GM23338 (cell line): Measurements from ENCODE around the gene ADAMTS17. TPM values are rescaled to one million over a fixed set of nuclear protein-coding genes. Genes with fewer than 3 reads are reported as not detected.
A peak's percentile ranks its signal among the peaks of the same experiment; 100 is the strongest.

Experiments used
- ATAC-seq: fragments of 200-7000 bp; cut with Tn5 transposase; 3 replicates; pipeline ENCODE4 v1.9.1; 2020
- DNase-seq: peaks from one replicate; pipeline ENCODE4 v3.0.0-alpha.2; 2015; ENCODE audit warnings: low spot score
- H2AFZ ChIP-seq: fragments of 200-600 bp; sonication (generic); 2 replicates; pipeline ENCODE4 v1.8.0; 2016; ENCODE audit warnings: antibody characterized with exemption, mild to moderate bottlenecking, moderate library complexity
- H3F3A ChIP-seq: fragments of 200-600 bp; sonication (generic); replicated peaks from 2 replicates; pipeline ENCODE4 v1.8.0; 2017; ENCODE audit warnings: antibody characterized with exemption, mixed run types, low read depth
- H3K27ac ChIP-seq: fragments of 200-600 bp; sonication (generic); 2 replicates; pipeline ENCODE4 v1.6.1; 2016; ENCODE audit warnings: low read depth
- H3K27me3 ChIP-seq: fragments of 200-600 bp; sonication (generic); 2 replicates; pipeline ENCODE4 v1.8.0; 2016; ENCODE audit warnings: mild to moderate bottlenecking, mixed run types, moderate library complexity; ENCODE audit not compliant: insufficient read depth
- H3K36me3 ChIP-seq: fragments of 200-600 bp; sonication (generic); 2 replicates; pipeline ENCODE4 v1.8.0; 2016; ENCODE audit warnings: mild to moderate bottlenecking; ENCODE audit not compliant: insufficient read depth
- H3K4me1 ChIP-seq: fragments of 200-600 bp; sonication (generic); 2 replicates; pipeline ENCODE4 v1.8.0; 2016; ENCODE audit warnings: mild to moderate bottlenecking, moderate library complexity; ENCODE audit not compliant: insufficient read depth
- H3K4me2 ChIP-seq: fragments of 200-600 bp; sonication (generic); 2 replicates; pipeline ENCODE4 v1.7.1; 2017; ENCODE audit warnings: mixed run types
- H3K4me3 ChIP-seq: fragments of 200-600 bp; sonication (generic); 2 replicates; pipeline ENCODE4 v1.6.1; 2016; ENCODE audit warnings: mixed run types
- H3K79me2 ChIP-seq: fragments of 200-600 bp; sonication (generic); replicated peaks from 2 replicates; pipeline ENCODE4 v1.8.0; 2017; ENCODE audit warnings: mild to moderate bottlenecking; ENCODE audit not compliant: insufficient read depth
- H3K9me2 ChIP-seq: fragments of 200-600 bp; sonication (generic); 2 replicates; pipeline ENCODE4 v1.8.0; 2017; ENCODE audit not compliant: insufficient read depth
- H4K20me1 ChIP-seq: fragments of 200-600 bp; sonication (generic); replicated peaks from 2 replicates; pipeline ENCODE4 v1.8.0; 2017; ENCODE audit warnings: mild to moderate bottlenecking; ENCODE audit not compliant: insufficient read depth
- H3K27ac Mint-ChIP-seq: 2 replicates; pipeline ENCODE4 v1.8.0; 2020; ENCODE audit warnings: inconsistent platforms, mild to moderate bottlenecking, moderate library complexity, mixed read lengths
- H3K27me3 Mint-ChIP-seq: 3 replicates; pipeline ENCODE4 v1.8.0; 2022; ENCODE audit warnings: low read depth, mild to moderate bottlenecking, moderate library complexity, mixed read lengths, inconsistent platforms; ENCODE audit not compliant: insufficient read depth, poor library complexity
- H3K36me3 Mint-ChIP-seq: 3 replicates; pipeline ENCODE4 v1.8.0; 2021; ENCODE audit warnings: low read depth, mild to moderate bottlenecking, inconsistent platforms, moderate library complexity, mixed read lengths
- H3K4me1 Mint-ChIP-seq: 3 replicates; pipeline ENCODE4 v1.8.0; 2020; ENCODE audit warnings: mild to moderate bottlenecking, inconsistent platforms, mixed read lengths
- H3K4me3 Mint-ChIP-seq: 3 replicates; pipeline ENCODE4 v1.8.0; 2021; ENCODE audit warnings: moderate library complexity, mild to moderate bottlenecking, inconsistent platforms, mixed read lengths
- H3K9me3 Mint-ChIP-seq: 3 replicates; pipeline ENCODE4 v1.8.0; 2020; ENCODE audit warnings: moderate library complexity, mild to moderate bottlenecking, inconsistent platforms, mixed read lengths
- CTCF ChIP-seq, 2 experiments: fragments of 200-600 bp in 1 of 2; sonication (generic) in 1 of 2; conservative IDR thresholded peaks; 2 replicates each; pipeline versions ENCODE4 v1.5.1 to v1.6.1; 2016 to 2017; ENCODE audit warnings: antibody characterized with exemption in 2 of 2, low read depth in 2 of 2, mild to moderate bottlenecking in 2 of 2, moderate library complexity in 1 of 2
- JUNB ChIP-seq: IDR thresholded peaks from one replicate; pipeline ENCODE4 v1.6.1; 2016; ENCODE audit warnings: antibody characterized with exemption; ENCODE audit not compliant: unreplicated experiment
- POLR2AphosphoS5 ChIP-seq: IDR thresholded peaks from 2 replicates; pipeline ENCODE4 v1.6.1; 2016; ENCODE audit warnings: antibody characterized with exemption, low read depth
- ZNF114 ChIP-seq: fragments of 250-450 bp; sonication (Bioruptor Pico); IDR thresholded peaks from 2 replicates; pipeline ENCODE4 v1.5.0; 2020; ENCODE audit warnings: mild to moderate bottlenecking, moderate library complexity
- ZNF462 ChIP-seq: fragments of 250-450 bp; sonication (Bioruptor Pico); IDR thresholded peaks from 2 replicates; pipeline ENCODE4 v1.5.0; 2020; ENCODE audit warnings: mild to moderate bottlenecking, moderate library complexity
- polyA plus RNA-seq: library from polyadenylated mRNA; unstranded; fragments of >200 nt; fragmentation: Nextera tagmentation; extraction: Ambion mirVana; gene quantifications from 2 replicates; pipeline ENCODE4 v1.2.1, GENCODE V29; 2016
- total RNA-seq: library from RNA; depleted of rRNA; stranded (reverse); fragments of >200 nt; shearing (Covaris generic); gene quantifications from 2 replicates; pipeline ENCODE4 v1.2.3, GENCODE V29; 2014
- TF ChIP-seq, protein P1 (sequence below): IDR thresholded peaks from 2 replicates; pipeline ENCODE4 v1.6.1; 2016; ENCODE audit warnings: antibody characterized with exemption

ADAMTS17 gene
- total and polyA plus RNA-seq, 2 experiments from 2014 or later, result 0.60 to 3.8 TPM

DNA sequence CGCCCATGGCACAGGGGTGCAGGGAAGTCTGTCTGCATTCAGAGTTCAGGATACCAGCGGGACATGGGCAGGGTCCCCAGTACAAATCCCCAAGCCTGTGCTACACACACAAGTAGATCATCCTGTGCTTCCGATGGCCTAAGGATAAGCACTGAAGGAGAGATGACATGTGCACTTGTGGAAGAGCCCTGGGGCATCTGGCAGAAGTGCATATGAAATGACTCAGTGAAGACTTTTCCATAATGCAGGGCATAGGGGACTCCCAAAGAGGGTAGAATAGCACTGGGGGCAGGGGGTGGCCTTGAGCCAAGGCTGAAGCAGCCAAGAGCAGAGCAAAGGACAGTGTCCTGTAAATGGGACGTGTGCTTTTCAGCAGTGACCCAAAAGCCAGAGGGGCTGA lies 22.9 kb downstream of the ADAMTS17 start:
- no peak overlapping the region for H3K4me3 ChIP-seq
- H3K9me2 ChIP-seq, result no peaks in the 10 kb centered on the region
- no peak overlapping the region for H3K27ac ChIP-seq
- H3F3A ChIP-seq, result no peaks in the 10 kb centered on the region
- H3K36me3 ChIP-seq, result no peaks in the 10 kb centered on the region
- no peaks in the 10 kb centered on the region for H4K20me1 ChIP-seq
- ATAC-seq (no peak), DNase-seq (no peak)
- Mint-ChIP-seq H3K36me3 (peaks cover 4% of the 10 kb centered on the region; the same call in 2 of the 3 replicates), H3K4me3 (no peak overlapping the region), H3K4me1 (no peaks in the 10 kb centered on the region; the same call in 2 of the 3 replicates), H3K27ac (no peak overlapping the region), H3K27me3 (peaks cover 2% of the 10 kb centered on the region), H3K9me3 (peaks cover 8% of the 10 kb centered on the region)
- TF ChIP-seq, protein P1, sequence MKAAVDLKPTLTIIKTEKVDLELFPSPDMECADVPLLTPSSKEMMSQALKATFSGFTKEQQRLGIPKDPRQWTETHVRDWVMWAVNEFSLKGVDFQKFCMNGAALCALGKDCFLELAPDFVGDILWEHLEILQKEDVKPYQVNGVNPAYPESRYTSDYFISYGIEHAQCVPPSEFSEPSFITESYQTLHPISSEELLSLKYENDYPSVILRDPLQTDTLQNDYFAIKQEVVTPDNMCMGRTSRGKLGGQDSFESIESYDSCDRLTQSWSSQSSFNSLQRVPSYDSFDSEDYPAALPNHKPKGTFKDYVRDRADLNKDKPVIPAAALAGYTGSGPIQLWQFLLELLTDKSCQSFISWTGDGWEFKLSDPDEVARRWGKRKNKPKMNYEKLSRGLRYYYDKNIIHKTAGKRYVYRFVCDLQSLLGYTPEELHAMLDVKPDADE, result no peak
- TF ChIP-seq JUNB, result no peak
- H3K79me2 ChIP-seq, result no peaks in the 10 kb centered on the region
- no peak overlapping the region for H3K4me2 ChIP-seq
- no peaks in the 10 kb centered on the region for H3K27me3 ChIP-seq
- no peak overlapping the region for H2AFZ ChIP-seq
- no peaks in the 10 kb centered on the region for H3K4me1 ChIP-seq

GRCh38 chr15:100314809-100315400 lies 26.9 kb downstream of the ADAMTS17 start:
- ATAC-seq (no peak), DNase-seq (peak; percentile 5)
- no peaks in the 10 kb centered on the region for H3K27me3 ChIP-seq
- H3F3A ChIP-seq, result no peaks in the 10 kb centered on the region
- H3K4me3 Mint-ChIP-seq, result no peak overlapping the region
- H4K20me1 ChIP-seq, result no peaks in the 10 kb centered on the region
- H3K27ac ChIP-seq, result no peak overlapping the region
- peaks cover 11% of the 10 kb centered on the region for H3K9me3 Mint-ChIP-seq
- H3K4me3 ChIP-seq, result no peak overlapping the region
- H3K36me3 Mint-ChIP-seq, result peaks cover 14% of the 10 kb centered on the region
- H3K4me1 ChIP-seq, result no peaks in the 10 kb centered on the region
- H3K4me2 ChIP-seq, result no peak overlapping the region
- H3K79me2 ChIP-seq, result no peaks in the 10 kb centered on the region
- peaks cover 6% of the 10 kb centered on the region; the same call in 1 of the 3 replicates for H3K4me1 Mint-ChIP-seq
- H3K36me3 ChIP-seq, result no peaks in the 10 kb centered on the region
- TF ChIP-seq ZNF114 (no peak), POLR2AphosphoS5 (no peak), CTCF (conservative IDR thresholded peaks at IDR 0.05; ENCODE audit: low read depth in 2 of 2) (no peak), ZNF462 (CRISPR knock-in tag) (no peak), JUNB (no peak)
- H3K9me2 ChIP-seq, result no peaks in the 10 kb centered on the region; the same call in 1 of the 2 replicates
- peaks cover 4% of the 10 kb centered on the region for H3K27me3 Mint-ChIP-seq
- no peak overlapping the region for H2AFZ ChIP-seq
- no peak overlapping the region for H3K27ac Mint-ChIP-seq
